HG03342 (cell line): ENCODE results near the gene BDKRB2.

Source experiments
- ATAC-seq: cut with Tn5 transposase; IDR thresholded peaks from one replicate; pipeline ENCODE4 v1.9.1; 2021; ENCODE audit warnings: mild to moderate bottlenecking, moderate library complexity; ENCODE audit not compliant: unreplicated experiment

Gene BDKRB2

GRCh38 chr14:96197969-96198368 lies 6.7 kb upstream of the BDKRB2 start:
- no peak for ATAC-seq

- no peak for ATAC-seq
Measured at GRCh38 chr14:96198430-96199130, 6.1 kb upstream of the BDKRB2 start.

GRCh38 chr14:96201157-96201556 lies 3.5 kb upstream of the BDKRB2 start:
- no peak for ATAC-seq

- ATAC-seq: no peak
Measured at GRCh38 chr14:96201965-96202364, 2.7 kb upstream of the BDKRB2 start.

GRCh38 chr14:96202441-96203094 lies 2.1 kb upstream of the BDKRB2 start:
- ATAC-seq: no peak

GRCh38 chr14:96203116-96203515 lies 1.5 kb upstream of the BDKRB2 start:
- no peak for ATAC-seq

GRCh38 chr14:96203635-96204034 lies 1.0 kb upstream of the BDKRB2 start:
- ATAC-seq: no peak

- ATAC-seq: no peak
Measured at GRCh38 chr14:96205059-96205977, 679 bp downstream of the BDKRB2 start.

- no peak for ATAC-seq
Measured at GRCh38 chr14:96205978-96206360, 1.3 kb downstream of the BDKRB2 start.

- no peak for ATAC-seq
Measured at GRCh38 chr14:96206461-96206860, 1.8 kb downstream of the BDKRB2 start.

- ATAC-seq: no peak
Measured at GRCh38 chr14:96207686-96208085, 3.0 kb downstream of the BDKRB2 start.

GRCh38 chr14:96208739-96209138 lies 4.1 kb downstream of the BDKRB2 start:
- no peak for ATAC-seq

- ATAC-seq: no peak
Measured at GRCh38 chr14:96212140-96212539, 7.5 kb downstream of the BDKRB2 start.

- no peak for ATAC-seq
Measured at GRCh38 chr14:96212896-96213295, 8.3 kb downstream of the BDKRB2 start.

- ATAC-seq: no peak
Measured at GRCh38 chr14:96213871-96214465, 9.3 kb downstream of the BDKRB2 start.

GRCh38 chr14:96214793-96215192 lies 10.2 kb downstream of the BDKRB2 start:
- no peak for ATAC-seq

- no peak for ATAC-seq
Measured at GRCh38 chr14:96215452-96216244, 11.0 kb downstream of the BDKRB2 start.

- ATAC-seq: no peak
Measured at GRCh38 chr14:96216627-96217026, 12.0 kb downstream of the BDKRB2 start.

GRCh38 chr14:96217376-96217913 lies 12.8 kb downstream of the BDKRB2 start:
- no peak for ATAC-seq

GRCh38 chr14:96221109-96221650 lies 16.5 kb downstream of the BDKRB2 start:
- ATAC-seq: no peak
